ENCODE results near the gene TANGO6.

- TF ChIP-seq RFX5 (IDR thresholded peaks at IDR 0.05; ENCODE audit: borderline replicate concordance, low read depth, low read length), result no peak
- no peak for TF ChIP-seq POLR2A (IDR thresholded peaks at IDR 0.05; ENCODE audit: control extremely low read depth in 1 of 2, low read depth in 2 of 2, low read length in 2 of 2)
- TF ChIP-seq POLR2AphosphoS5 (IDR thresholded peaks at IDR 0.05; ENCODE audit: low read depth, low read length), result no peak
- no peak for TF ChIP-seq CTCF (IDR thresholded peaks at IDR 0.05; ENCODE audit: control extremely low read depth in 1 of 3, insufficient read depth in 1 of 3, low read depth in 1 of 3, low read length in 3 of 3)
- TF ChIP-seq ATF3 (IDR thresholded peaks at IDR 0.05; ENCODE audit: insufficient read depth, low read depth, low read length), result no peak
- no peak for TF ChIP-seq RAD21 (IDR thresholded peaks at IDR 0.05 in 1 of 2, conservative IDR thresholded peaks at IDR 0.05 in 1 of 2; ENCODE audit: low read depth in 2 of 2, low read length in 2 of 2)
- TF ChIP-seq CHD1 (IDR thresholded peaks at IDR 0.05; ENCODE audit: low read depth, low read length), result no peak
- no peak for TF ChIP-seq SP4 (IDR thresholded peaks at IDR 0.05; ENCODE audit: low read length)
- no peak for TF ChIP-seq YY1 (IDR thresholded peaks at IDR 0.05; ENCODE audit: low read depth, low read length)
- TF ChIP-seq CEBPB (IDR thresholded peaks at IDR 0.05; ENCODE audit: low read depth, low read length), result no peak
- no peak for TF ChIP-seq TCF12 (IDR thresholded peaks at IDR 0.05; ENCODE audit: low read depth, low read length)
- TF ChIP-seq CHD2 (IDR thresholded peaks at IDR 0.05; ENCODE audit: low read length), result no peak
- TF ChIP-seq EP300 (IDR thresholded peaks at IDR 0.05; ENCODE audit: borderline replicate concordance in 1 of 2, low read depth in 2 of 2, low read length in 2 of 2), result no peak
- TF ChIP-seq CBX8 (IDR thresholded peaks at IDR 0.05; ENCODE audit: borderline replicate concordance, low read depth, low read length), result no peak
These were observed 282.9 kb downstream of the TANGO6 start for GRCh38 chr16:69126221-69126620.
